ENCODE data around the gene TTC34. TPM values are rescaled to one million over a fixed set of nuclear protein-coding genes. Genes with fewer than 3 reads are reported as not detected.
A peak's percentile ranks its signal among the peaks of the same experiment; 100 is the strongest.

The TTC34 gene
- polyA plus RNA-seq, 1 of the 3 experiments (the other 2 are of a cell fraction), result 0.16 TPM

- H3K36me3 ChIP-seq (replicated peaks in 1 of 2; ENCODE audit: control insufficient read depth in 1 of 2, insufficient read depth in 2 of 2, low read length in 1 of 2), result no peaks in the 10 kb centered on the region
- DNase-seq, result peak; percentile 30
- no CpG with 5 or more reads among the region's 15 CpGs for WGBS (ENCODE audit: low lambda C conversion rate)
- no peak for TF ChIP-seq CTCF (IDR thresholded peaks at IDR 0.05)
- no peak for TF ChIP-seq SIN3A (IDR thresholded peaks at IDR 0.05; ENCODE audit: borderline replicate concordance, low read depth, low read length)
- no peak for TF ChIP-seq GABPA (IDR thresholded peaks at IDR 0.05; ENCODE audit: low read depth)
- no peak for TF ChIP-seq NRF1 (IDR thresholded peaks at IDR 0.05; ENCODE audit: low read depth, low read length)
- no peak for TF ChIP-seq TAF1 (IDR thresholded peaks at IDR 0.05; ENCODE audit: borderline replicate concordance, low read depth, low read length)
- no peak for TF ChIP-seq RXRA (IDR thresholded peaks at IDR 0.05; ENCODE audit: borderline replicate concordance, low read depth)
- no peak for TF ChIP-seq MXI1 (IDR thresholded peaks at IDR 0.05; ENCODE audit: low read depth, low read length)
- TF ChIP-seq GATA2 (CRISPR knock-in tag; IDR thresholded peaks at IDR 0.05), result no peak
- no peak for TF ChIP-seq ELF1 (IDR thresholded peaks at IDR 0.05)
- no peak for TF ChIP-seq EZH2phosphoT487 (IDR thresholded peaks at IDR 0.05; ENCODE audit: borderline replicate concordance, low read depth)
- no peak for TF ChIP-seq POLR2AphosphoS5 (IDR thresholded peaks at IDR 0.05; ENCODE audit: low read depth, low read length)
- POLR2A ChIA-PET, result no interaction called here
- no peaks in the 10 kb centered on the region for H4K20me1 ChIP-seq (ENCODE audit: insufficient read depth)
- no peaks in the 10 kb centered on the region for H3K79me2 ChIP-seq (ENCODE audit: insufficient read depth)
- no peak overlapping the region for H3K27ac ChIP-seq (ENCODE audit: low read depth in 2 of 2, low read length in 1 of 2)
- H3K9ac ChIP-seq, result no peak overlapping the region
- H3K27me3 ChIP-seq (ENCODE audit: insufficient read depth), result no peaks in the 10 kb centered on the region
- H3F3A ChIP-seq (replicated peaks; ENCODE audit: insufficient read depth), result no peaks in the 10 kb centered on the region
- no peaks in the 10 kb centered on the region for H3K9me2 ChIP-seq
- H3K9me3 ChIP-seq, result no peaks in the 10 kb centered on the region
- H3K4me1 ChIP-seq (ENCODE audit: control insufficient read depth in 1 of 2, insufficient read depth in 2 of 2, low read depth in 1 of 2, low read length in 1 of 2), result peaks cover 0 to 9% of the 10 kb centered on the region in 2 experiments; a peak in 1 of 4 replicates
- no peak overlapping the region for H3K4me2 ChIP-seq
- H3K4me3 ChIP-seq (ENCODE audit: low read depth in 2 of 2, low read length in 1 of 2), result no peak overlapping the region
- H2AFZ ChIP-seq (ENCODE audit: low read depth), result no peak overlapping the region
- CTCF ChIA-PET, result no interaction called here
Observed at GRCh38 chr1:2606396-2606880, 195.1 kb downstream of the TTC34 start.

DNA sequence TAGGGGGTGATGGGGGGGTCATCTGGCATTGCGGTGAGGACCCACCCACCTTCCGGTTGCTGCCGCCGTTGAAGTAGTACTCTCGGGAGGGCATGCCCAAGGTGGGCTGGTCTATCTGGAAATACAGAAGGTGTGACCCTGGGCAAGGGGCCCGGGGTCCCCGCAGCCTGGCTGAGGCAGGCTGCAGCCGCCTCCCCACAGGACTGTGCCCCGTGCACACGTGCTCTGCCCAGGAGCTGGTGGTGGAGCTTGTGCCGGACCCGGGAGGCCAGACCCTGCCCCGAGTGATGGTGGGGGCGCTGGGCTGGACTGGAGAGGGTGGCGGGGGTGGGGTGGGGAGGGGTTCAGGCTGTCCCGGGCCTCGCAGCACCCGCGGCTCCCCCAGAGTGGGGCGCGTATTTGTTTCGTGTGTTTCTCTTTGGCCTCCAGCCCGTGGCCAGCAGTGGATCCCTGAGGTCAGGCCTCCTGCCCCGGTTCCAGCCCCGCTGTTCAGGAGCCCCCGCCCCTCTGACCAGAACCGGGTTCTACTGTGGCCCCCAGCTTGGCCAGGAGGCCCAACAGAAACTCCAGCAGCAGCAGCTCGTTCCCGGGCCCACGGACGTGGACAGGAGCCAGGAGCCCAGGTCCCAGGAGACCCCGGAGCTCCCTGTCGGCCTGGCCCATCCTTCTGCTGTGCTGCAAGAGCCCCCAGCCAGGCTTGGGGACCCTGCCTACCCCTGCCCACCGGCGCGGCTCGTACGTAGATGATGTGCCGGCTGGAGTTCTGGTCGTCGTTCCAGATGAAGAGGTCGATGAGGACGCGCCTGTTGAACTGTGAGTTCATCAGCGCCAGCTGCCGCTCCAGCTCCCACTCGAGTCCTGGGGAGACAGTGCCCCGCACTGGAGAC, 195.7 kb downstream of the TTC34 start:
- TF ChIP-seq IRF3 (IDR thresholded peaks at IDR 0.05; ENCODE audit: low read depth, low read length) (no peak), NRF1 (IDR thresholded peaks at IDR 0.05; ENCODE audit: low read depth, low read length) (no peak), NFIC (IDR thresholded peaks at IDR 0.05; ENCODE audit: borderline replicate concordance) (no peak), RAD21 (IDR thresholded peaks at IDR 0.05; ENCODE audit: low read length) (no peak), MEF2A (IDR thresholded peaks at IDR 0.05; ENCODE audit: borderline replicate concordance, low read depth) (no peak), USF2 (IDR thresholded peaks at IDR 0.05; ENCODE audit: borderline replicate concordance, low read depth, low read length) (no peak), USF1 (IDR thresholded peaks at IDR 0.05; ENCODE audit: borderline replicate concordance, low read depth) (no peak), RFX5 (IDR thresholded peaks at IDR 0.05; ENCODE audit: low read length) (no peak), PBX3 (IDR thresholded peaks at IDR 0.05) (no peak), YY1 (IDR thresholded peaks at IDR 0.05; ENCODE audit: low read depth) (no peak), TEAD4 (IDR thresholded peaks at IDR 0.05; ENCODE audit: borderline replicate concordance, insufficient read depth) (no peak), EP300 (IDR thresholded peaks at IDR 0.05; ENCODE audit: borderline replicate concordance in 1 of 2, low read depth in 1 of 2, low read length in 1 of 2) (no peak)
- DNase-seq, result peak; percentile 15
- Histone ChIP-seq H3K79me2 (ENCODE audit: insufficient read depth) (no peaks in the 10 kb centered on the region), H3K36me3 (replicated peaks in 1 of 2; ENCODE audit: control insufficient read depth in 1 of 2, insufficient read depth in 2 of 2, low read length in 1 of 2) (no peaks in the 10 kb centered on the region), H3K9me3 (no peaks in the 10 kb centered on the region), H3K27me3 (ENCODE audit: insufficient read depth) (no peaks in the 10 kb centered on the region), H2AFZ (ENCODE audit: low read depth) (no peak overlapping the region), H3K9me2 (no peaks in the 10 kb centered on the region), H3K27ac (ENCODE audit: low read depth in 2 of 2, low read length in 1 of 2) (no peak overlapping the region), H3K4me2 (no peak overlapping the region), H3K4me3 (ENCODE audit: low read depth in 2 of 2, low read length in 1 of 2) (no peak overlapping the region), H3K9ac (no peak overlapping the region), H3F3A (replicated peaks; ENCODE audit: insufficient read depth) (no peaks in the 10 kb centered on the region), H4K20me1 (ENCODE audit: insufficient read depth) (no peaks in the 10 kb centered on the region), H3K4me1 (ENCODE audit: control insufficient read depth in 1 of 2, insufficient read depth in 2 of 2, low read depth in 1 of 2, low read length in 1 of 2) (peaks cover 0 to 4% of the 10 kb centered on the region in 2 experiments; a peak in 1 of 4 replicates)
- ChIA-PET POLR2A (no interaction called here), CTCF (no interaction called here)
- 68% methylated on average over 4 of the region's 48 CpGs for WGBS (ENCODE audit: low lambda C conversion rate)
